ENCODE results near the gene RUNX1. TPM values are rescaled to one million over a fixed set of nuclear protein-coding genes. Genes with fewer than 3 reads are reported as not detected.

The RUNX1 gene
- total and polyA plus RNA-seq, 10 donors, result 4.8 to 70.0 (median 43.6) TPM

DNA sequence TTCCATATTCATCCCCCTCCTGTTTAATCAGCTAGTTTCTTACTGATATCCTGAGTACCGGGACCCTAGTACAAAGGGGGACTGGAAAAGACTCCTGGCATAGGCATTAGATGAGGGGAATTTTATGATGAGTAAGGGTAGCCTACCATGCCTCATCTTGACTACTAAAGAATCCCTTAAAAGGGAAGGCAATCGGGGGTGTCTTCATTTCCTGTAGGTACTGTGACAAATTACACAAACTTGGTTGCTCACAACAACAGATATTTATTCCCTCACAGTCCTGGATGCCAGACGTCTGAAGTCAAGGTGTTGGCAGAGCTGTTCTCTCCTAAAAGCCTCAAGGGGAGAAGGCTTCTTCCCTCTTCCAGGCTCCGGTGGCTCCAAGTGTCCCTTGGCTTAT is 28.9 kb upstream of the RUNX1 start:
- H3K4me1 ChIP-seq, result no peaks in the 10 kb centered on the region
- no peak overlapping the region for H3K4me3 ChIP-seq
- WGBS, 5 donors, result 69 to 87% (median 76%) methylated on average over 4 of the region's 4 CpGs

DNA sequence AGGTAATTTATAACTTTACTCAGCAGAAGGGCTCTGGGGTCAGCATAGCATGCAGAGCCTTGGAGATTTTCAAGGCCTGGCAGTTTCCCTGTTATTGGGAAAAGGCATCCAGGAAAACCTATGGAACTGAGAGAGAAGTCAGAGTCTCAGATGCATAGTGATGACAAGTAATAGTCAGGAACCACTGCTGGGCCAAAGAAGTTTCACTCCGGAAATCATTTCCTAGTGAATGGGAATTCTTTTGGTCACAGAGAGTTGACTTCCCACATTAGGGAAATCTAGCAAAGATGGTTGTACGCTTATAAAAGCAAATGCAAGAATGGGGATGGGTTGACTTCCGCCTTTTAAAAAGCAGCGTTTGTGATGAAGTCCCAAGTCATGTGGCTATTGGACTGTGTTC is 28.4 kb upstream of the RUNX1 start:
- intact Hi-C loops (cut with DNase I; ENCODE audit: low total_unique reads), result no loop called here
- WGBS, 5 donors, result 90 to 96% (median 95%) methylated on average over 4 of the region's 4 CpGs
- Histone ChIP-seq H3K4me1 (no peaks in the 10 kb centered on the region), H3K36me3 (no peaks in the 10 kb centered on the region), H3K27ac (no peak overlapping the region), H3K4me3 (no peak overlapping the region), H3K27me3 (replicated peaks in 1 of 7) (no peaks in the 10 kb centered on the region), H3K9me3 (peaks cover 0 to 8% (median 2%) of the 10 kb centered on the region in 8 donors)
- DNase-seq, result no peak
- no peak for TF ChIP-seq POLR2A (IDR thresholded peaks at IDR 0.05)
- no peak for TF ChIP-seq POLR2AphosphoS5 (IDR thresholded peaks at IDR 0.05)
- TF ChIP-seq, protein P1, sequence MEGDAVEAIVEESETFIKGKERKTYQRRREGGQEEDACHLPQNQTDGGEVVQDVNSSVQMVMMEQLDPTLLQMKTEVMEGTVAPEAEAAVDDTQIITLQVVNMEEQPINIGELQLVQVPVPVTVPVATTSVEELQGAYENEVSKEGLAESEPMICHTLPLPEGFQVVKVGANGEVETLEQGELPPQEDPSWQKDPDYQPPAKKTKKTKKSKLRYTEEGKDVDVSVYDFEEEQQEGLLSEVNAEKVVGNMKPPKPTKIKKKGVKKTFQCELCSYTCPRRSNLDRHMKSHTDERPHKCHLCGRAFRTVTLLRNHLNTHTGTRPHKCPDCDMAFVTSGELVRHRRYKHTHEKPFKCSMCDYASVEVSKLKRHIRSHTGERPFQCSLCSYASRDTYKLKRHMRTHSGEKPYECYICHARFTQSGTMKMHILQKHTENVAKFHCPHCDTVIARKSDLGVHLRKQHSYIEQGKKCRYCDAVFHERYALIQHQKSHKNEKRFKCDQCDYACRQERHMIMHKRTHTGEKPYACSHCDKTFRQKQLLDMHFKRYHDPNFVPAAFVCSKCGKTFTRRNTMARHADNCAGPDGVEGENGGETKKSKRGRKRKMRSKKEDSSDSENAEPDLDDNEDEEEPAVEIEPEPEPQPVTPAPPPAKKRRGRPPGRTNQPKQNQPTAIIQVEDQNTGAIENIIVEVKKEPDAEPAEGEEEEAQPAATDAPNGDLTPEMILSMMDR (IDR thresholded peaks at IDR 0.05 in 8 of 11, conservative IDR thresholded peaks at IDR 0.05 in 3 of 11), result no peak

More for the DNA sequence above, 28.9 kb upstream of the RUNX1 start:
- peaks cover 0 to 8% (median 2%) of the 10 kb centered on the region in 8 donors for H3K9me3 ChIP-seq
- H3K27me3 ChIP-seq (replicated peaks in 1 of 7), result no peaks in the 10 kb centered on the region
- no peak for TF ChIP-seq POLR2A (IDR thresholded peaks at IDR 0.05)
- TF ChIP-seq POLR2AphosphoS5 (IDR thresholded peaks at IDR 0.05), result no peak
- TF ChIP-seq, protein P1 (IDR thresholded peaks at IDR 0.05 in 8 of 11, conservative IDR thresholded peaks at IDR 0.05 in 3 of 11), result no peak
- H3K36me3 ChIP-seq, result no peaks in the 10 kb centered on the region
- intact Hi-C loops (cut with DNase I; ENCODE audit: low total_unique reads), result no loop called here
- no peak overlapping the region for H3K27ac ChIP-seq
- DNase-seq, result no peak

DNA sequence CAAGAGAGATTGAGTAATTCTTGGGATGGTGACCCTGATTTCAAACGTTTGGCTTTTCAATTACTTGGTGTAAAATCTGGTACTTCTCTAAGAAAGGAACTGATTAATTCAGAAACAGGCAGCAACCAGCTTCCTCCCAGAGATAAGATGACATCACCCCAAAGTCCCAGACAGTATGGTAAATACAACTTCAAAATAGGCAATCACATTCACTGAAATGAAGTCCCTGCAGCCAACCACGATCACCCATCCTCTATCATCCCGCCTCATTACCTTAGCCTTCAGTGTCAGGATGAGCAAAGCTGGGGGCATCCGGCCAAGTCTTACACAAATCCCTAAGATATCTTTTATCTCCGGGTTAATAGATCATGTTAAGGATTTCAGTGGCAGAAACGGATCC is 26.4 kb upstream of the RUNX1 start:
- 46 to 65% (median 59%) methylated on average over 6 of the region's 6 CpGs for WGBS, 5 donors
- DNase-seq, result no peak
- H3K36me3 ChIP-seq, result no peaks in the 10 kb centered on the region

DNA sequence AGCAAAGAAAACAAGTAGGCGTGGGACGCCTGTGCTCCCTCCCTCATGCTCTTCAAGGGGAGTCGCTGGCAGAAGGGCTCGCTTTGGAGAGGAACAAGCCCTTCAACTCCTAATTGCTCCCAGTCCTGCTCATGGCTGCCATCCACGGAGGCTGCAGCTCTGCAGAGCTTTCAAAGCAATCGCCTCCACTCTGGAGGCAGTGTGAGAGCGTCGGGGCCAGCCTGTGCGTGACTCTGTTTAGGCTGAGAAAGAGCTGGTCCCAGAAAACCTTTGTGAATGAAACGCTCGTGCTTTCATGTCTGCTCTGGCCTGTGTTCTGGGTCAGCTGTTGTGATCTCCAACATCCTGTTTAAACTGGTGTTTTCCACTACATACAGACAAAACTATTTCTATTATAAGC is 23.9 kb upstream of the RUNX1 start:
- no peak for DNase-seq

More for the DNA sequence above, 26.4 kb upstream of the RUNX1 start:
- Histone ChIP-seq H3K4me1 (no peaks in the 10 kb centered on the region), H3K27me3 (replicated peaks in 1 of 7) (no peaks in the 10 kb centered on the region), H3K27ac (no peak overlapping the region), H3K9me3 (peaks cover 0 to 8% (median 2%) of the 10 kb centered on the region in 8 donors), H3K4me3 (no peak overlapping the region)
- intact Hi-C loops (cut with DNase I; ENCODE audit: low total_unique reads), result no loop called here
- TF ChIP-seq, protein P1 (IDR thresholded peaks at IDR 0.05 in 8 of 11, conservative IDR thresholded peaks at IDR 0.05 in 3 of 11), result no peak
- TF ChIP-seq POLR2AphosphoS5 (IDR thresholded peaks at IDR 0.05), result no peak
- no peak for TF ChIP-seq POLR2A (IDR thresholded peaks at IDR 0.05)

More for the DNA sequence above, 23.9 kb upstream of the RUNX1 start:
- intact Hi-C loops (cut with DNase I; ENCODE audit: low total_unique reads), result no loop called here
- Histone ChIP-seq H3K9me3 (peaks cover 0 to 8% (median 2%) of the 10 kb centered on the region in 8 donors), H3K4me3 (no peak overlapping the region), H3K36me3 (no peaks in the 10 kb centered on the region), H3K4me1 (no peaks in the 10 kb centered on the region), H3K27me3 (replicated peaks in 1 of 7) (no peaks in the 10 kb centered on the region), H3K27ac (peak overlapping the region in 6 of 8 donors; percentile 18 to 51 (median 41))
- no peak for TF ChIP-seq POLR2AphosphoS5 (IDR thresholded peaks at IDR 0.05)
- no peak for TF ChIP-seq POLR2A (IDR thresholded peaks at IDR 0.05)
- TF ChIP-seq, protein P1 (IDR thresholded peaks at IDR 0.05 in 8 of 11, conservative IDR thresholded peaks at IDR 0.05 in 3 of 11), result no peak
- WGBS, 5 donors, result 65 to 79% (median 76%) methylated on average over 11 of the region's 11 CpGs

Data from spleen (tissue), 11 donors.